Measurements from ENCODE around the gene MGAM2. TPM values are rescaled to one million over a fixed set of nuclear protein-coding genes. Genes with fewer than 3 reads are reported as not detected.

MGAM2 gene
- total and polyA plus RNA-seq, 9 donors, result 0.05 to 0.20 (median 0.11) TPM; not detected in 2

DNA sequence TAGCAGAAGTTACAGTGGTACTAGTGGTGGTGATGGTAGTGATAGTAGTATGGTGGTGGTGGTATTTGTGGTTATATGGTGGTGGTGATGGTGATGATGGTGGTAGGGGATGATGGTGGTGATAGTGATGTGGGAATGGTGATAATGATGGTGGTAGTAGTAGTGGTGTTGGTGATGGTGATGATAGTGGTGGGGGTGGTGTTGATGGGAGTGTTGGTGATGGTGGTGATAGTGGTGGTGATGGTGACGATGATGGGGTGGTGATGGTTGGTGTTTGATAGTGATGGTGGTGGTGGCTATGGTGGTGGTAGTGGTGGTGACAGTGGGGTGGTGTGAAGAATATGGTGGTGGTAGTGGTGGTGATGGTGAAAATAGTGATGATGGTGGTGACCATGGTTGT, 27.9 kb upstream of the MGAM2 start:
- WGBS, 3 donors, result 91 to 97% (median 93%) methylated on average over 1 of the region's 1 CpG
- intact Hi-C loops (cut with DNase I), result no loop called here
- no peaks in the 10 kb centered on the region for H3K4me1 ChIP-seq (ENCODE audit: insufficient read depth)
- H3K4me3 ChIP-seq, result no peak overlapping the region
- TF ChIP-seq POLR2A (IDR thresholded peaks at IDR 0.05), result no peak
- TF ChIP-seq EP300 (IDR thresholded peaks at IDR 0.05), result no peak
- TF ChIP-seq, protein P1, sequence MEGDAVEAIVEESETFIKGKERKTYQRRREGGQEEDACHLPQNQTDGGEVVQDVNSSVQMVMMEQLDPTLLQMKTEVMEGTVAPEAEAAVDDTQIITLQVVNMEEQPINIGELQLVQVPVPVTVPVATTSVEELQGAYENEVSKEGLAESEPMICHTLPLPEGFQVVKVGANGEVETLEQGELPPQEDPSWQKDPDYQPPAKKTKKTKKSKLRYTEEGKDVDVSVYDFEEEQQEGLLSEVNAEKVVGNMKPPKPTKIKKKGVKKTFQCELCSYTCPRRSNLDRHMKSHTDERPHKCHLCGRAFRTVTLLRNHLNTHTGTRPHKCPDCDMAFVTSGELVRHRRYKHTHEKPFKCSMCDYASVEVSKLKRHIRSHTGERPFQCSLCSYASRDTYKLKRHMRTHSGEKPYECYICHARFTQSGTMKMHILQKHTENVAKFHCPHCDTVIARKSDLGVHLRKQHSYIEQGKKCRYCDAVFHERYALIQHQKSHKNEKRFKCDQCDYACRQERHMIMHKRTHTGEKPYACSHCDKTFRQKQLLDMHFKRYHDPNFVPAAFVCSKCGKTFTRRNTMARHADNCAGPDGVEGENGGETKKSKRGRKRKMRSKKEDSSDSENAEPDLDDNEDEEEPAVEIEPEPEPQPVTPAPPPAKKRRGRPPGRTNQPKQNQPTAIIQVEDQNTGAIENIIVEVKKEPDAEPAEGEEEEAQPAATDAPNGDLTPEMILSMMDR (IDR thresholded peaks at IDR 0.05), result no peak
- H3K27me3 ChIP-seq, result no peaks in the 10 kb centered on the region
- no peaks in the 10 kb centered on the region for H3K9me3 ChIP-seq
- H3K27ac ChIP-seq, result no peak overlapping the region
- H3K36me3 ChIP-seq, result no peaks in the 10 kb centered on the region
- DNase-seq, result no peak

DNA sequence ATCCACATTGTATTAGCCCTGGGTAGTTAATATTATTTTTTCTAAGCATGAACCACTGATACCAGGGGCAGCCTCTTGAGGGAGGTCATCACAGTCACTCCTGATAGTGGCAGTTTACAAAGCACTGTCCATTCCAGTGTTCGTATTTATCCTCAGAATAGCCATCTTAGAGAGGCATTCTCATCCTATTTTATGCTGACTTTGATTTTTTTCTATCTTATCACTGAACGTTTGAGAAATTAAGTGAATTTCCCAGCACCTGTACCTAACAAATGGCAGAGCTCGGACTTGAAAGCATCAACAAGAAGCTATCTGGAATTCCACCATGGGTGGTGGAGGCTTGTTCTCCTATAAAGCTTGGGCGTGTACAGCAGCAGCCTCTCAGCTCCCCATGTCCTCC, 26.1 kb upstream of the MGAM2 start:
- no peaks in the 10 kb centered on the region for H3K27me3 ChIP-seq
- TF ChIP-seq POLR2A (IDR thresholded peaks at IDR 0.05) (no peak), EP300 (IDR thresholded peaks at IDR 0.05) (no peak)
- TF ChIP-seq, protein P1 (IDR thresholded peaks at IDR 0.05), result no peak
- no peaks in the 10 kb centered on the region for H3K4me1 ChIP-seq (ENCODE audit: insufficient read depth)
- H3K36me3 ChIP-seq, result no peaks in the 10 kb centered on the region
- DNase-seq, result no peak
- no peak overlapping the region for H3K27ac ChIP-seq
- H3K4me3 ChIP-seq, result no peak overlapping the region
- intact Hi-C loops (cut with DNase I), result no loop called here
- no peaks in the 10 kb centered on the region for H3K9me3 ChIP-seq
- WGBS, 3 donors, result 68 to 79% (median 69%) methylated on average over 4 of the region's 4 CpGs

DNA sequence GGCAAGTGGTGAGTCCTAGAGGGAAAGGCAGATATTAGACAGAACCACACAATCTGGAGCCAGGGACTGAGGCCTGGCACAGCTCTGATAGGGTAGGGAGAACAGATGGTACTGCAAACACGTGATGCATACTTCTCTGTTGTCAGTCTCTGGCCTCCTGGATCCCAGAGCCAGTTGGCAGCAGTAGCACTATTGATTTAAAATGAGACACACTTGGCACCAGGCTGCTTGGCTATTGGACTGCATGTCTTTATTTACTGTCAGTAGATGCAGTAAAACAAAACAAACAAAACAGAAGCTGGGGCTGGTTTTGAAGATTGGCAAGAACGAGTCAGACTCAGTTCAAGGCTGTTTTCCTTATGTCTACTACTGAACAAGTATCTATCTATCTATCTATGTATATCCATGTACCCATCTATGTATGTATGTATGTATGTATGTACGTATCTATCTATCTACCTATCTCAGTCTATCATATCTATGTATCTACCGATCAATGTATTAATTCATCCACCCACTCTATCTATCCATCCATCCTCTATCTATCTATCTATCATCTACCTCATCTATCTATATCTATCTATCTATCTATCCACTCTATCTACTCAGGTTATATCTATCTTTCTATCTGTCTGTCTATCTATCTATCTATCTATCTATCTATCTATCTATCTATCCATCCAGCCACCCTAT, 23.4 kb upstream of the MGAM2 start:
- 77 to 81% (median 81%) methylated on average over 4 of the region's 4 CpGs for WGBS, 3 donors
- Histone ChIP-seq H3K27me3 (no peaks in the 10 kb centered on the region), H3K27ac (no peak overlapping the region), H3K4me3 (no peak overlapping the region), H3K36me3 (no peaks in the 10 kb centered on the region), H3K4me1 (ENCODE audit: insufficient read depth) (no peaks in the 10 kb centered on the region), H3K9me3 (no peaks in the 10 kb centered on the region)
- DNase-seq, result no peak
- TF ChIP-seq EP300 (IDR thresholded peaks at IDR 0.05) (no peak), POLR2A (IDR thresholded peaks at IDR 0.05) (no peak)
- TF ChIP-seq, protein P1 (IDR thresholded peaks at IDR 0.05), result no peak
- intact Hi-C loops (cut with DNase I), result no loop called here

DNA sequence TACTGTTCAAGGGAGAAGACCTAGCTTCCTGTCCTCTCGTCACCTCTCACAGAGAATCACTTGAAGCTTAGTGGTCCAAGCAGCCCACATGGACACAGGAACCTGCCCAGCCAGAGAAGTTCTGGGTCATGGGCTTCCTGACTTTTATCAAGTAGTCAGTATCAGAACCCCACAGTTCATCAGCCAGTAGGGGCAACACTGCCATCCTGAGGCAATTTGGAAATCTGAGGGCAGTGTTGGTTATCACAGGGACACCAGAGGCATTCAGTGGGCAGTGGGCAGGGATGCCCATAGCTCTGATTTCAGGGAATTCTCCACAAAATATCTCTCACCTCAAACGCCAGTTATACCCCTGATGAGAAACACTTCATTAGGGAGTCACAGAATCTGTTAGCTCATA, 22.5 kb upstream of the MGAM2 start:
- intact Hi-C loops (cut with DNase I), result no loop called here
- no peaks in the 10 kb centered on the region for H3K4me1 ChIP-seq (ENCODE audit: insufficient read depth)
- H3K27ac ChIP-seq, result no peak overlapping the region
- no peak for DNase-seq
- TF ChIP-seq POLR2A (IDR thresholded peaks at IDR 0.05) (no peak), EP300 (IDR thresholded peaks at IDR 0.05) (no peak)
- TF ChIP-seq, protein P1 (IDR thresholded peaks at IDR 0.05), result no peak
- WGBS, 3 donors, result 69 to 86% (median 72%) methylated on average over 2 of the region's 2 CpGs
- no peak overlapping the region for H3K4me3 ChIP-seq
- no peaks in the 10 kb centered on the region for H3K36me3 ChIP-seq
- H3K27me3 ChIP-seq, result no peaks in the 10 kb centered on the region
- no peaks in the 10 kb centered on the region for H3K9me3 ChIP-seq

All from ovary (tissue), 9 donors.